Gastrocnemius medialis (tissue), 4 donors: Measurements from ENCODE around the gene TRIOBP. TPM values are rescaled to one million over a fixed set of nuclear protein-coding genes. Genes with fewer than 3 reads are reported as not detected.

ENCODE experiments used
- ATAC-seq, 2 donors: fragments of 150-250 bp; one replicate each; pipeline ENCODE4 v1.9.1; 2016
- DNase-seq, 2 donors: peaks; one replicate each; pipeline ENCODE4 v3.0.0-alpha.2; 2019
- H3K27ac ChIP-seq, 4 donors: fragments of 200-600 bp; sonication (generic); 1 replicate in 1 of 4; 2 replicates in 3 of 4; pipeline ENCODE4 v1.5.1; 2016 to 2018; ENCODE audit warnings: mild to moderate bottlenecking in 2 of 4, moderate library complexity in 1 of 4
- H3K27me3 ChIP-seq, 3 donors: fragments of 200-600 bp; sonication (generic) in 2 of 3; 1 replicate in 1 of 3; 2 replicates in 2 of 3; pipeline versions ENCODE4 v1.5.1 to v1.6.0; 2016 to 2019; ENCODE audit warnings: mild to moderate bottlenecking in 1 of 3, moderate library complexity in 1 of 3
- H3K36me3 ChIP-seq, 2 donors: fragments of 200-600 bp; sonication (generic) in 1 of 2; one replicate each; pipeline ENCODE4 v1.5.1; 2017 to 2018
- H3K4me1 ChIP-seq, 2 donors: fragments of 200-600 bp; sonication (generic) in 1 of 2; one replicate each; pipeline ENCODE4 v1.5.1; 2016 to 2017; ENCODE audit warnings: mild to moderate bottlenecking in 2 of 2
- H3K4me3 ChIP-seq, 4 donors: fragments of 200-600 bp; sonication (generic) in 3 of 4; 1 replicate in 1 of 4; 2 replicates in 3 of 4; pipeline ENCODE4 v1.5.1; 2016 to 2019; ENCODE audit warnings: mild to moderate bottlenecking in 2 of 4
- H3K9me3 ChIP-seq, 3 donors: fragments of 200-600 bp; sonication (generic) in 2 of 3; 1 replicate in 1 of 3; 2 replicates in 2 of 3; pipeline ENCODE4 v1.5.1; 2016 to 2019
- CTCF ChIP-seq, 5 experiments: fragments of 450-650 bp in 3 of 5; fragments of 200-600 bp in 2 of 5; sonication (generic) in 2 of 5; IDR thresholded peaks in 4 of 5; conservative IDR thresholded peaks in 1 of 5; 1 replicate in 4 of 5; 2 replicates in 1 of 5; pipeline ENCODE4 v1.5.1; 2016 to 2019; ENCODE audit warnings: antibody characterized with exemption in 5 of 5, mild to moderate bottlenecking in 3 of 5, moderate library complexity in 3 of 5
- POLR2A ChIP-seq, 2 donors: fragments of 450-650 bp; IDR thresholded peaks; one replicate each; pipeline ENCODE4 v1.6.1; 2017; ENCODE audit warnings: antibody characterized with exemption in 2 of 2, mild to moderate bottlenecking in 2 of 2, moderate library complexity in 2 of 2
- in situ Hi-C, 4 donors: fragments of 200-750 bp; cut with MboI; loops; one replicate each; pipeline versions ENCODE4 v1.15.0 to v1.8.0; 2017; ENCODE audit warnings: low sequenced_read_pairs in 4 of 4
- intact Hi-C: fragments of 100-400 bp; cut with DNase I; formaldehyde crosslinking; loops from one replicate; pipeline ENCODE4 v1.15.1; 2023; ENCODE audit warnings: low total_unique reads
- total RNA-seq, 4 donors: library from RNA; depleted of rRNA; stranded (reverse); fragments of >200 nt; gene quantifications; one replicate each; pipeline versions ENCODE4 v1.1.0 to v1.2.3, GENCODE V29; 2016

TRIOBP gene
- total RNA-seq, 4 donors from 2014 or later: 21.7 to 38.2 (median 30.3) TPM

- Histone ChIP-seq H3K4me3 (no peak overlapping the region), H3K4me1 (no peaks in the 10 kb centered on the region), H3K27ac (no peak overlapping the region), H3K9me3 (no peaks in the 10 kb centered on the region), H3K27me3 (no peaks in the 10 kb centered on the region), H3K36me3 (no peaks in the 10 kb centered on the region)
- no peak for TF ChIP-seq CTCF (IDR thresholded peaks at IDR 0.05 in 4 of 5, conservative IDR thresholded peaks at IDR 0.05 in 1 of 5)
- in situ Hi-C loops: no loop called here
- intact Hi-C loops: no loop called here
- ATAC-seq (no peak), DNase-seq (no peak)
These were observed 12.0 kb downstream of the TRIOBP start for GRCh38 chr22:37708580-37709444.

DNA sequence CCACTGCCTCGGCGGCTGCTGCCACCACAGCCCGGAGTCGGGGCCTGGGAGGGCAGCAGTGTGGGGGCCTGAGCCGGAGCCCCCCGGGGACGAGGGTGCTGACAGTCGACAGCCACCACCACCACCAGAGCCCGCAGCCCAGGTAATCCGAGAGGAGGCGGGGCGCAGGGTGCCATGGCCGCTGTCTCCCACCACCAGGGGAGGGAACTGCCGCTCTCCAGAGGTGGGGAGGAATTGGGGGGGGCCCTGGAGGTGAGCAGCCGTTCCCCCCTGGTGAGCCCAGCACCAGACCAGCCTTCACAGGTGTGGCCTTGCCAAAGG, 12.6 kb downstream of the TRIOBP start:
- H3K9me3 ChIP-seq: no peaks in the 10 kb centered on the region
- no peak for DNase-seq
- in situ Hi-C loops (no loop called here), intact Hi-C loops (no loop called here)
- no peaks in the 10 kb centered on the region for H3K4me1 ChIP-seq
- no peaks in the 10 kb centered on the region for H3K36me3 ChIP-seq
- no peak overlapping the region for H3K4me3 ChIP-seq
- no peak for TF ChIP-seq POLR2A (IDR thresholded peaks at IDR 0.05)
- TF ChIP-seq CTCF (IDR thresholded peaks at IDR 0.05 in 4 of 5, conservative IDR thresholded peaks at IDR 0.05 in 1 of 5): no peak
- no peak overlapping the region for H3K27ac ChIP-seq
- no peaks in the 10 kb centered on the region for H3K27me3 ChIP-seq
- ATAC-seq: no peak

GRCh38 chr22:37710675-37711074, 13.8 kb downstream of the TRIOBP start:
- H3K4me1 ChIP-seq: no peaks in the 10 kb centered on the region
- no peaks in the 10 kb centered on the region for H3K9me3 ChIP-seq
- no peak overlapping the region for H3K4me3 ChIP-seq
- H3K36me3 ChIP-seq: no peaks in the 10 kb centered on the region
- DNase-seq (no peak), ATAC-seq (no peak)
- in situ Hi-C loops: no loop called here
- intact Hi-C loops: no loop called here
- TF ChIP-seq POLR2A (IDR thresholded peaks at IDR 0.05): no peak
- H3K27me3 ChIP-seq: no peaks in the 10 kb centered on the region
- H3K27ac ChIP-seq: no peak overlapping the region

DNA sequence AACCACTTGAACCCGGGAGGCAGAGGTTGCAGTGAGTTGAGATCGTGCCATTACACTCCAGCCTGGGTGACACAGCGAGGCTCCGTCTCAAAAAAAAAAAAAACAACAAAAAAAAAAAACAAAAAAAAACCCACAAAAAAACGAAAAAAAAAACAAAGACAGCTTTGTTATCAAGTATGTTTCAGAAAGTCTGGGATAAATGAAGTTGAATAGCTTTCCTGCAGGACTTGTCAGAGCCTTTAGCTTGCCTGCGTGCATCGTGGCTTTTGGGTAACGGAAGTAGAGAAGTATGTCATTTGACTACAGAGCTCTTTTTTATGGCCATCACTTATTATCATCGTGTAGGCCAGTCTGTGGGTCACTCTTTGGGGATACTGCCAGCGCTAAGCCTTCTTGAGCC, 14.6 kb downstream of the TRIOBP start:
- Histone ChIP-seq H3K27me3 (no peaks in the 10 kb centered on the region), H3K36me3 (no peaks in the 10 kb centered on the region), H3K4me1 (no peaks in the 10 kb centered on the region), H3K27ac (no peak overlapping the region), H3K4me3 (no peak overlapping the region), H3K9me3 (no peaks in the 10 kb centered on the region)
- ATAC-seq (no peak), DNase-seq (no peak)
- TF ChIP-seq POLR2A (IDR thresholded peaks at IDR 0.05): no peak
- TF ChIP-seq CTCF (IDR thresholded peaks at IDR 0.05 in 4 of 5, conservative IDR thresholded peaks at IDR 0.05 in 1 of 5): no peak
- in situ Hi-C loops: no loop called here
- intact Hi-C loops: no loop called here

DNA sequence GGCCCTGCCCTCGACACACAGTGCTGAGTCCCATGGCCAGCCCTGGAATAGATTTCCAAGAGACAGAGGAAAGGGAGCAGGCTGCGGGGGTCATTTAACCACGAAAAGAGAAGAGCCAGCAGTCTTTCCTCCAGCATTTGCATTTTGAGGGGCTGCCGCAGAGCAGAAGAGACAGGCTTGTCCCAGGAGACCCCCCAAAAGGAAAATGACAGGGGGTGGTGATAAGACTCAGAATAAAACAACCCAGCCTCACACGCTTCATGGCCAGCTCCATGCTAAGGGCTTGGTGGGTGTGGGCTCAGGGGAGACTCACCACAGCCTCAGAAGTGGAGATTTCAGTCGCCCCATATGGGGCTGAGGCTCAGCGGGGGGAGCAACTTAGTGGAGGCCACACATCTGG, 16.9 kb downstream of the TRIOBP start:
- in situ Hi-C loops: no loop called here
- Histone ChIP-seq H3K4me3 (no peak overlapping the region), H3K27me3 (no peaks in the 10 kb centered on the region), H3K36me3 (no peaks in the 10 kb centered on the region), H3K27ac (no peak overlapping the region), H3K9me3 (no peaks in the 10 kb centered on the region), H3K4me1 (no peaks in the 10 kb centered on the region)
- no peak for TF ChIP-seq CTCF (IDR thresholded peaks at IDR 0.05 in 4 of 5, conservative IDR thresholded peaks at IDR 0.05 in 1 of 5)
- no peak for TF ChIP-seq POLR2A (IDR thresholded peaks at IDR 0.05)
- intact Hi-C loops: no loop called here
- DNase-seq (no peak), ATAC-seq (no peak)
